ENCODE data around the gene DFFB.

GRCh38 chr1:3820316-3820715 lies 37.0 kb upstream of the DFFB start:
- no peak for TF ChIP-seq CTCF (tag by site-specific recombination; IDR thresholded peaks at IDR 0.05)
- TF ChIP-seq ZBTB49 (tag by site-specific recombination; IDR thresholded peaks at IDR 0.05; ENCODE audit: low read depth), result no peak
- TF ChIP-seq ZNF280C (tag by site-specific recombination; IDR thresholded peaks at IDR 0.05), result no peak
- no peak for TF ChIP-seq ZBTB21 (tag by site-specific recombination; IDR thresholded peaks at IDR 0.05)
- TF ChIP-seq MYNN (tag by site-specific recombination; IDR thresholded peaks at IDR 0.05; ENCODE audit: borderline replicate concordance), result no peak

Measured in HEK293 (cell line).